NCI-H2196 treated with DMSO at 0.1 percent for 48 hours (cell line): ENCODE data around the gene PPM1D.
"Not testable (repeated sequence)": the region's sequence is repeated elsewhere in the genome, so short reads cannot be mapped to it uniquely, and the experiment has no call there.

Source experiments
- DNase-seq: peaks from one replicate; lab custom pipeline; 2025; ENCODE audit not compliant: unreplicated experiment; lab: John Stamatoyannopoulos, UW

The PPM1D gene

DNA sequence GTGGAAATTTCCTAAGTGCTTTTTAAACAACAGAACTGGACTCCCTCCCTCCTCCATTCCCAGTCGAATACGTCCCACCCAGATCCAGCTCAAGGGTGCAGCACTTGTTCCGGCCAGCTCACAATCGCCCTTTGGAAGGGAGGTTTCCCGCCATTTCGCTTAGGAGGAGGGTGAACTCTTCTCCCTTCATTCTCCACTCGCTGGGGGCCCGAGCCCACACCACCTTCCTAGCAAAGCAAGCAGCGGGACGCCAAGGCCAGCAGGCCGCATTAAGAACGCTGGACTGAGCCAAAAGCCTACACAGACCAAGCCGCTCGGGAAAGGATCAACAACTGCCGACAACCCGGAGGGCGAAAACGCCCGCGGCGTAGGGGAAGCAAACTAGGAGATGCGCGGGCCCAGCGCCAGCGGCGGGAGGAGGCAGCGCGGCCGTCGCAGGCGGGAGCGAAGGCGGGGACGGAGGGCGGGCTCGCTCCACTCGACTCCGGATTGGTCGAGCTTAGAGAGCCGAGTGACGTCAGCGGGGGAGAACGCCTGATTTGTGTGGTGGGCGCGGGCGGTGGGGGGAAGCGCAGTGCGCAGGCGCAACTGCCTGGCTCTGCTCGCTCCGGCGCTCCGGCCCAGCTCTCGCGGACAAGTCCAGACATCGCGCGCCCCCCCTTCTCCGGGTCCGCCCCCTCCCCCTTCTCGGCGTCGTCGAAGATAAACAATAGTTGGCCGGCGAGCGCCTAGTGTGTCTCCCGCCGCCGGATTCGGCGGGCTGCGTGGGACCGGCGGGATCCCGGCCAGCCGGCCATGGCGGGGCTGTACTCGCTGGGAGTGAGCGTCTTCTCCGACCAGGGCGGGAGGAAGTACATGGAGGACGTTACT, at the start of gene PPM1D:
Gene PPM1D, plus strand, starts transcription at position 574 of the 870 bp plus-strand sequence. Its CDS starts 222 bp downstream, at position 796.
- peak; percentile 99 for DNase-seq

DNA sequence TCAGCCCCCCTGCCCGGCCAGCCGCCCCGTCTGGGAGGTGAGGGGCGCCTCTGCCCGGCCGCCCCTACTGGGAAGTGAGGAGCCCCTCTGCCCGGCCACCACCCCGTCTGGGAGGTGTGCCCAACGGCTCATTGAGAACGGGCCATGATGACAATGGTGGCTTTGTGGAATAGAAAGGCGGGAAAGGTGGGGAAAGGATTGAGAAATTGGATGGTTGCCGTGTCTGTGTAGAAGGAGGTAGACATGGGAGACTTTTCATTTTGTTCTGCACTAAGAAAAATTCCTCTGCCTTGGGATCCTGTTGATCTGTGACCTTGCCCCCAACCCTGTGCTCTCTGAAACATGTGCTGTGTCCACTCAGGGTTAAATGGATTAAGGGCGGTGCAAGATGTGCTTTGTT, 47.7 kb upstream of the PPM1D start:
- DNase-seq: not testable (repeated sequence)

DNA sequence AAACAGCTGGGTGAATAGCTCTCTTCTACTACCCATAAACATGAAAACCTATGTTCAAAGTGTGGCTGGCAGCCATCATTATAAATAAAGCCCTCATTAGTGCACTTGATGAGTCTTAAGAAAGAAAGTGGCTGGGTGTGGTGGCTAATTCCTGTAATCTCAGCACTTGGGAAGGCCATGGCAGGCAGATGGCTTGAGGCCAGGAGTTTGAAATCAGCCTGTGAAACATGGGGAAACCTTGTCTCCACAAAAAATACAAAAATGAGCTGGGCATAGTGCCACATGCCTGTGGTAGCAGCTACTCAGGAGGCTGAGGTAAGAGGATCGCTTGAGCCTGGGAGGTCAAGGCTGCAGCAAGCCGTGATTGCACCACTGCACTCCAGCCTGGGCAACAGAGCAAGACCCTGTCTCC, 45.6 kb upstream of the PPM1D start:
- DNase-seq: no peak

DNA sequence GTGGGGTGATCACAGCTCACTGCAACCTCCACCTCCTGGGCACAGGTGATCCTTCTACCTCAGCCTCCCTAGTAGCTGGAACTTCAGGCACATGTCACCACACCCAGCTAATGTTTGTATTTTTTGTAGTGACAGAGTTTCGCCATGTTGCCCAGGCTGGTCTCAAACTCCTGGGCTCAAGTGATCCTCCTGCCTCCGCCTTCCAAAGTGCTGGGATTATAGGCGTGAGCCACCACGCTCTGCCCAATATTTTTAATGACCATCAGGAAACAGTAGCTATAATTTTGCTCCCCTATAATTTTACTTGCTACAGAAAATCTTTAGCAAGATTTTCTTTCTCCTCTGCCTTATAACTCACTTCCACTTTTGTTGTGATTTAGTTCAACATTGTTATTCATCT, 44.2 kb upstream of the PPM1D start:
- DNase-seq: no peak

DNA sequence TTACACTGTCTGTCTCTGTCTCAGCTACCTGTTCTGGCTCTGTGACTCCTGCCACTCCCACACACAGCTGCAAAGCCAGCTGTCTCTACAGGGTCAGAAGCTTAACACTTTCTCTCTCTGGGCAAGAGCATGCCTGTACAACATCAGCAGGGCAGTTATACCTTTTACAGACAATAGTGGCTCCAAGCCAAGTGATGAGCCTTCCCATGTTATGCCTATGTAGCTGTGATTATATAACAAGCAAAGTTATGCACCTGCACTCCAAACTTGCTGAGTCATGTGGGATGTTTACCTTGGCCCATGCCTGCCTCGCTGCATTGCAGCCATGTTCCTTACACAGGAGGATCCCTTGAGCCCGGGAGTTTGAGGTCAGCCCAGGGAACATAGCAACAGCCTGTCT, 42.2 kb upstream of the PPM1D start:
- DNase-seq: no peak

DNA sequence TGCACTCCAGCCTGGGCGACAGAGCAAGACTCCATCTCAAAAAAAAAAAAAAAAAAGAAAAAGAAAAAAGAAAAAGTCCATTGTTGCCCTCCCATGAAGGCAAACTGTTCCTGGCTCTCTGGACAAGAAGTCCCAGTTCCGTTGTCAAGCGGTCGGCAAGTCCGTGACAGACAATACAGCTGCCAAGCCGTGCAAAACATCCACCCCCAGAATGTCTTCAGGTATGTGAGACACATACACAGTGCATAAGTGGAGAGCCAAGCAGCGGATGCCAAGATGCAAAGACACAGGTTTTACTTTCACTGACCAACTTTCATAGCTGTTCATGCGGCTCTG, 40.4 kb upstream of the PPM1D start:
- no peak for DNase-seq

DNA sequence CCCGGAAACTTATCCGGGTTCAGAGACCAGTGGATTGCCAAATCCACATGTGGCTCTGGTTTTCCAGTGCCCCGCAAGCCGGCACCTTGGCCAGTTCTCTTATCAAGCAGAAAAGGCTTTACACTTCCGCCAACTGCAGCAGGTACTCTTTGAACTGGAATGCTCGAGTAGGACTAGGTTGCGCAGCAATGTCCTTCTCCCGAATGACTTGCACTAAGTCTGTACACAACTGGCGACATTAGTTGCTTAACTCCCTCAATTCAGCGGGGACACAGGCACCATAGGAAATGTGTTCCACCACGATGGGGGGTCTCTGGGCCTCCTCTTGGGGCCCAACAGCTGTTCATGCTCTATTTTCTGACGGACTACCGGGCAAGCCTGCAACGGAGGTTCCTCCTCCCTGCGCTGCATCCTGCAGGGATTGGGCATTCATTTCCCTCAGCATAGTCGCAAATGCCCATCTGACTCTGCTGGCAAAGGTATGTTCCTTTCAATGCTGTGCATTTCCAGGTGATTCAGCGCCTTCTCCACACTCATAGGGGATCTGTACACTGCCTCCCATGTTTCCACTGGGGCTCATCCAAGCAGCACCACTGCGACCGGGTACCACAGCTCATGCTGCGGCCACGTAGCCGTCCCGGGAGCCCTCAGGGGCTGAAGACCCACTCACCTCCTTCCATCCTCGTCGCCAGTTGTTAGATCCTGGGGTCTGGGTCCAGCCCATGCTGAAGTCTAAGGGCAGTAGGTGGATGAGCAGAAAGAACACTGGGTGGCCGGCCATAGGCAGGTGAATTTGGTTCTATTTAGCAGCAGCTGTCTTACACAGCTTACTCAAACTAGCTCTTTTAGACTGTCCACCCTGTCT, 39.8 kb upstream of the PPM1D start:
- no peak for DNase-seq

DNA sequence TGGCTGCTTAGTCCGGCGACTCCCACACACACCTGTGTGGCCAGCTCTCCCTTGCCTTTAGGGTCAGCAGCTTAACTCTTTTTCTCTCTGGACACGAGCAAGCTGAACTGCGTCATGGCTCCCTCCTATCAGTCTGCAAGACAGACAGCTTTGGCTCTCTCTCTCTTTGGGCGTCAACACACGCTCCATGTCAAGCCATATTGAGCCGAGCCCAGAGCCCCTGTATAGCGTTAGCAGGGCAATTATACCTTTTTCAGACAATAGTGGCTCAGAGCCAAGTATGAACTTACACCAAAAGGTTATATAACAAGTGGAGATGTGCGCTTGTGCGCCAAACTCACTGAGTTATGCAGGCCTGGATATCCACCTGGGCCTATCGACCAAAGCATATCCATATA, 39.1 kb upstream of the PPM1D start:
- no peak for DNase-seq

DNA sequence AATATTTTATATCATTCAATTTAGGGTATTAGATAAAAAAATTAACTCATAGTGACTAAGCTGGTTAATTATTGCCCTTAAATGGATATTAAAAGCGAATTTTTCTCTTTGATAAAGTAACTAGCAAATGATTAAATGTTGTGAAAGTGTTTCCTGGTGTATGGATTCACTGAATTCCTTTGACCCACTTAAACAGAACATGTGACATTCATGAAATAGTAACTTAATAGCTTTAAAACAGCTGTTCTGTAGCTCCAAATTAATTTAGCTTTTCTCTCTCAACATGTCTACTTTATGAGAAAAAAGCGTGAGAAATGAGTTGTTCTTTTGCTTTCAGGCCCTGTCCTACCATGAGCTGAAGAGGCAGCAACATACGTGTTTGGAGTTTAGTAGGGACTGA, 37.6 kb upstream of the PPM1D start:
- no peak for DNase-seq

DNA sequence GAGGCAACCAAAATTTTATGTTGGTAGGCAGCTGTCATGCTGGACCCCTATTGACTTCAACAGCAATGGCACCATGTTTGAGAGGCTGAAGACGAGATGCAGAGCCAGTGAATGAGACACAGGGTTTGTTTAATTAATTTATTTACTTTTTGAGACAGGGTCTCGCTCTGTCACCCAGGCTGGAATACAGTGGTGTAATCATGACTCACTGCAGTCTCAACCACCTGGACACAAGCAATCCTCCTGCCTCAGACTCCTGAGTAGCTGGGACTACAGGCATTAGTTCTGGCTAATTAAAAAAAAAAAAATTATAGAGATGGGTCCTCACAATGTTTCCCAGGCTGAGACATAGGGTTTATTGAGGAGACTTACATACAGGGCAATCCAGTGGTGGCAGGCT, 36.2 kb upstream of the PPM1D start:
- DNase-seq: no peak

DNA sequence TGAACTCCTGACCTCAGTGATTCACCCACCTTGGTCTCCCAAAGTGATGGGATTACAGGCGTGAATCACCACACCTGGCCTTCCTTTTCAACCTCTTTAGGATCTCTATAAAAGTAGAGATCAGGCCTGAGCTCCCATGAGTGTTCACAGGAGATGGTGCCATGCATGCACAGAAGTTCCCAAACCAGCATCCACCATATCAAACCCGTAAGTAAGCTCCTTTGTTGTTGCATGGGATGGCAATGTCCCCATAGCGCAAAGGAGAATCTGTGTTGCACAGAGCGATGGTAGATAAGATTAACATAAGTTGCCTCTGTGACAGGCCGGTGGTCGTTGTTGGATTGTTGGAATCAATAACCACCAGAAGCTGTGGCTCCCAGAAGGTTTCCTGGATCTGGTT, 34.8 kb upstream of the PPM1D start:
- DNase-seq: no peak

DNA sequence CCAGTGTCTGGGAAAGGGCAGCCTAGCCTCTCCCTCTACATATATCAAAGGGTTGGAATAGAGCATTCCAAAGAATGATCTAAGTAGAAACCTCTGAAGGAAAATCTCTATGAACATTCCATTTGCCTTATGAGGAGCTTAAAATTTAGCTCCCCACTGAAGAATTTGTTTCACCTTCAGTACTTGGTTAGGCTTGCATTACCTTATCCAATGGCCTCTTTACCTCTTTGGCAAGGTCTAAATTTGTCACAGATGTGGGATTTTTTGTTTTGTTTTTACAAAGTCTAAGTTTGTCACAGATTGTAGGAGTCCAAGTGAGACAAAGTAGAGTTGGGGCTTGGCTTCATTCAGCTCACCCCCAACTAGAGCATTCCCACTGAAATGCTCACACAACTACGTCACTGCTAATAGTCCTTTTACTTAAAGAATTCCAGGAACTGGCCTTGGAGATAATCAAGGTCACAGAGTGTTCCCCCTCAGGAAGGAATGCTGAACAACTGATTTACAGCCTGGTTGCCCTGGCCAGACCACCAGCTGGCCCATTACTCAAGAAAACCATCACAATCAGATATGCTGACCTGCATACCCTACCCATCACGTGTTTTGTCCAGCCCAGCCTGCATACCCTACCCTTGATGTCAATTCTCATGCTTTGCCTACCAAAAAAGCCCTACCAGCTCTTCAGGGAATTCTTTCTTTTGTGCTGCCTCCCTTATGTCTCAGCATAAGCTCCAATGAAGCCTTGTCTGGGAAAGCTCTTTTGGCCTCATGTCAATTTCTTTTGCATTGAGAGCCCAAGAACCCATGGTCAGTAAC, 26.5 kb upstream of the PPM1D start:
- DNase-seq: no peak

DNA sequence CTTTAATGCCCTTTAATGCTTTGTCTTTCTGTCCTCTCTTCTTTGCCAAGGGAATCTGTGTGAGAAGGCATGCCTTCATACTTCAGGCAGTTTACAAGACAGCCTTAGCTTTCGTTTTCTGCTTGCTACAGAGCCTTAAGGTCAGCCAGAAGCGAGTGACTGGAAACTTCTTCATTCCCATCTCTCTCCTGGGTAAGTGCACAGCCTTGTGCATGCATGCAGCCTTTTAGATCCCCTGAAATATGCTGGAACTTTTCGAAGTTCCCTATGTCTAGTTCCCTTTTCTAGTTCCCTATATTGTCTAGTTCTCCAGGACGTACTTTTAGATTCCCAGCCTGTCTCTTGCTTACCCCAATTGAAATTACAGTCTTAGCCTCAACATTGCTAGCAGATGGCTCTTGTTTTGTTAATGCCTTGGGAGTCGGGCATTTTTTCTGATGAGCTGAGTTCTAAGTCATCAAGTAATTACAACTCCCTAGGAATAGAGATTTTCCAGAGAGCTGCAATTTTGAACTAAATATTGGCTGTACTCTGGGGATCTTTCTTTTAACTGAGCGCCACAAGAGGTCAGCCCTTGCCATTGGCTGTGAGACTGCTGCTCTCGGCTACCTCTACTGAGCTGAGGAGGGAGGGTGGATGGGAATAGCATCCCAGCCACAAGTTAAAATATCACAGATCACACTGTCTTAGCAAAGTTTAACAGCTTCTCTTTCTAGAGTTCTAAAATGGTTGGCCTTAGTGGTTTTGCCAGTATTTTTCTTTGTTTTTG, 22.7 kb upstream of the PPM1D start:
- DNase-seq: no peak

DNA sequence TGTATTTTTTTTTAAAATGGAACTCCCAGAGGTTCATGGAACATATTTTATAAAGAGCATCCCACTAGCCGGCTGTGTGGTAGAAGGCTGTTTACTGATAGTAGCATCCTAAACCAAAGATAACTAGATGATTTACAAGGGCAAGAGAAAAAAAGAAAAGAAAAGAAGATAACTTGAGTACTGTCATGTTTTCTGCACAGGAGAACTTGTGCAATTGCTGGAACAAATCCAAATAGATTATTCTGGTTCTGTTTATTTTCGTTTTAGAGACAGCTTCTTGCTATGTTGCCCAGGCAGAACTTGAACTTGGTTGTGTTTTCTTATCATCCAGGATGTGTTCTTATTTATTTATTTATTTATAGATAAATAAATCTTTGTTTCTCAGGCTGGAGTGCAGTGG, 20.9 kb upstream of the PPM1D start:
- no peak for DNase-seq

DNA sequence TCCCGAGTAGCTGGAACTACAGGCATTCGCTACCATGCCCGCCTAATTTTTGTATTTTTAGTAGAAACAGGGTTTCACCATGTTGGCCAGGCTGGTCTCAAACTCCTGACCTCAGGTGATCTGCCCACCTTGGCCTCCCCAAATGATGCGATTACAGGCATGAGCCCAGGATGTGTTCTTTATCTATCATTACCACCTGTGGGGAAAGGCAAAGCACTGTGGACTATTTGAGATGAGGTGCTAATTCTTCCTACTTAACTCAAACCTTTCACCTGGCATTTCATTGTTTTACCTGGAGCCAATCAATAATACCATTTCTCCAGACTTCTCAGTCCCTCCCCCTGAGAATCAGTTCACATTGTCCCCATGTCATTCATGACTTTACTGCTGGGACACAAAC, 20.4 kb upstream of the PPM1D start:
- DNase-seq: no peak

DNA sequence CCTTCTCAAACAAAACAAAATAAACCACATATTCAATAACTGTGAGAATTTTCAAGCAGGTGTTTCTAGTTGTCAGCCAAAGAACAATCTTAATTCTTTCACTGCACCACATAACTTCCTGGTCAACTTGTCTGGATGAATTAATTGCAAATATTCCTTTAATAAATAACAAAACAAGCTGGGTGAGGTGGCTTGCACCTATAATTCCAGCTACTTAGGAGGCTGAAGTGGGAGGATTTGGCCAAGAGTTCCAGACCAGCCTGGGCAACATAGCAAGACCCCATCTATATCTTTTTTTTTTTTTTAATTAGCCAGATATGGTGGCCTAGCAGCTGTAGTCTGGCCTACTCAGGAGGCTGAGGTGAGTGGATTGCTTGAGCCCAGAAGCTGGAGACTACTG, 17.0 kb upstream of the PPM1D start:
- no peak for DNase-seq

DNA sequence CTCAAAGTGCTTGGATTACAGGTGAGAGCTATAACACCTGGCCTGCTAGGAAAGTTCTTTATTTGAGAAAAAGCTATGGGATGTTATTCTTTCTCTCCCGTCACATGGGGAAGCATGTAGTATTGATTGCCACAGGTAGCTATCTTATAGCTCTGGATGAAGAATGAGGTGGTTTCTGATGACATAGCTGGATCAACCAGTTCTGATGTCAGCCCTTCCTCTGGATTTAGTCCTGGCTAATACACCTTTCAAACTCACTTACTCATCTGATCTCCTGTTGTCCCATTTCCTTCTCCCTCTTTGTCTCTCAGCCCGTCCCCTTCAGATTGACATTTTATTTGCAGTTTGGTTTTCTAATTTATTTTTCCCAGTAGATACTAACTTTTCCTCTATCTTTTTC, 14.1 kb upstream of the PPM1D start:
- no peak for DNase-seq

DNA sequence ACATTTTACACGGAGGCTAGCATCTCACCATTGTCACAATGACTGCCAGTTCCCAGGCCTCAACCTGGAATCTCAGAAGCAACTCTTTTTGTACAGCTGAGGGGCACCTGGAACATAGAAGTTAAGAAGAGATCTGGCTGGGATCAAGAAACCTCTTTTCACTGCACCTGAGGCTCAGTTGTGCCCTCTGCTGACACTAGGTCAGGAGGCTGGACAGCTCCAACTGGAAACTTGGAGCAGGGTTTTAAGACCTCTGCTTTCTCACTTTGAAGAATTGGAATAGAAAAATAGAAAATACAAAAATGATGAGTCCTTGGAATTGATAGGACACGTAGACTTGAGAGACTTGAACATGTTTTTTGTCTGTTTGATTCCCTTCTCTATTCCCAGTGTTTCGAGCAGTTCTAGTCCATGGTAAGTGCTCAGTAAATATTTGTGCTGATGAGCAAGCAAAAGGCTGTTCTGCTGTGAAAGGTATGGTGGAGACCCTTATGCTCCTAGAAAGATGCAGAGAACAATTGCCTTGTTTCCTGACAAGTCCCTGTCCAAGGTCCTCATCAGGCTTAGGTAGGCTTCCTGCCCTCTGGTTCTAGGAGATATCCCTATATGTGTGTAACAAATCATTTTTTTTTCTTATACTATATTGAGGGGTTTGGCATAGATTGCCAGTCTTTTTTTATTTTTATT, 13.6 kb upstream of the PPM1D start:
- no peak for DNase-seq

DNA sequence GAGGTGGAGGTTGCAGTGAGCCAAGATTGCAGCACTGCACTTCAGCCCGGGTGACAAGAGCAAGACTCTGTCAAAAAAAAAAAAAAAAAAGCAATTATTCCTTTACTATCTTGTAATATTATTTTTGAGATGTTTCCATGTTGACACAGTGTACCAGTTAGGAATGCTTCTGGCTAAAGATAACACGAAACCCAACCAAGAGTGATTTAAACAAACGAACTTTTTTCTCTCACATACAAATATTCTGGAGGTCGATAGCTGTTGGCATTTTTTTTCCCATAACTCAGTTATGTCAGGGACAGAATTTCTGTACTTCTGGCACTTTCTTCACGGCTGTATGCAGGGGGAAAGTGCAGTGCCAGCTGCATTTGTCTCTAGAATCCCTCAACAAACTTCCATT, 9.9 kb upstream of the PPM1D start:
- DNase-seq: no peak

DNA sequence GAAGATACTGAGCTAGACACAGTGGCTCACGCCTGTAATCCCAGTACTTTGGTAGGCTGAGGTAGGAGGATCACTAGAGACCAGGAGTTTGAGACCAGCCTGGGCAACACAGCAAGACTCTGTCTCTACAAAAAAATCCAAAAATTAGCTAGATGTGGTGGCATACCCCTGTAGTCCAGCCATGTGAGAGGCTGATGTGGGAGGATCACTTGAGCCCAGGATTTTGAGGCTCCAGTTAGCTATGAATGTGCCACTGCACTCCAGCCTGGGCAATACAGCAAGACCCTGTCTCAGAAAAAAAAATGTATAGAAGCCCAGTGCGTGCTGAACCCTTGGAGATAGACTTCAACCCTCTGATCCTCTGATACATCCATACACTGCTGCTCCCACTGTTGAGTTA, 7.2 kb upstream of the PPM1D start:
- no peak for DNase-seq
